ENCODE data around the gene RND1. TPM values are rescaled to one million over a fixed set of nuclear protein-coding genes. Genes with fewer than 3 reads are reported as not detected.
"Not testable (repeated sequence)": the region's sequence is repeated elsewhere in the genome, so short reads cannot be mapped to it uniquely, and the experiment has no call there.

RND1 gene
- total RNA-seq, result not detected in 2 replicates
- 0.19 TPM for polyA plus RNA-seq (2012)

DNA sequence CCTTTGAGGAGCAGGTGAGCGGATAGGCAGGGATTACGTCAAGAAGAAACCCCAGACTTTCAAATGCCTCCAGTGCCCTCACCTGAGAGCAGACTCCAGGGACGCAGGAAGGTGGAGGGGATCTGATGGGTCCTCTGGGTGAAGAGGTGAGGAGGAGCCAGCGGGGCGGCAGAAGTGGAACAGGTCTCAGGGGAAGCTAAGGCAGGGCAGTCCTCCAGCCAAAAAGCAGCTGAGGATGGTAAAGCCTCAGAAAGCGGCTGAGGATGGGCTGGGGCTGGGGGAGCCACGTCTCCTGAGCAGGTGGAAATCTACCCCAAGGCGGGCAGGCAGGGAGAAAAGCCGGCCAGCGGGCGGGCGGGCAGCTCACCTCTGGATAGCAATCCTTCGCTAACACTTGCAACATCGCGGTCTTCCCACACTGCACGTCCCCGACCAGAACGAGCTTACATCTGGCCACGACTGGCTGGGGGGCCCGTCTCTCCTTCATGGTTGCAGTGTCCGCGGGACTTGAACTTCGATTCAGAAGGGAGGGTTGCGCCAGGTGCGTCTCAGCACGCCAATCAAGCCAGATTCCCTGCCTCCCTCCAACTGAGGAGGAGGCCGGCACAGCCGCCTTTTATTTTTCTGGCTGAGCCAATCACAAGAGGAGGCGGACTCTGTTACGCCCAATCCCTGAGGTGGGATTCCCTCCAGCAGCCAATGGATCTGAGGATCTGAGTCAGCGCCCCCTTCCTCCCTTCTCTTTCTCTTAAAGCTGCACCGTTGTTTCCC, at the start of gene RND1:
TSS of gene RND1 (minus strand) at position 590 of the 771 bp plus-strand sequence. CDS start at position 487, 103 bp downstream.
- DNase-seq (ENCODE audit: low read depth), result peak; percentile 92

DNA sequence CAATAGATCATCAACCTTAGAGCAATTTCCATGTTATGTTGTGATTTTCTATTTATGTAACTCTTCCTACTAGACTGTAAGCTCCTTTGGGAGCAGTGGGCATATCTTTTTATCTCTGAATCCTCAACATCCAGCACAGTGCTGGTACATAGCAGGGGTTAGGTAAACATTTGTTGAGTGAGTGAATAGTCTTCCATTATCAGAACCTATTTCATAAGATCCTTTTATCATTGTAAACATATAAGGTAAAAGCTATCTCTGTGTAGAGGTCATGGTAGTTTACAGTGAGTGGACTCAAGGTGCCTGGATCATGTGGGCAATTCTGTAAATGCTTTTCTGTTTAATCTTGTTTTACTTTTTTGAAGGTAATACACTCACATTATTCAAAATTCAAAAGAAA, 44.5 kb upstream of the RND1 start:
- no peak for DNase-seq (ENCODE audit: low read depth)

DNA sequence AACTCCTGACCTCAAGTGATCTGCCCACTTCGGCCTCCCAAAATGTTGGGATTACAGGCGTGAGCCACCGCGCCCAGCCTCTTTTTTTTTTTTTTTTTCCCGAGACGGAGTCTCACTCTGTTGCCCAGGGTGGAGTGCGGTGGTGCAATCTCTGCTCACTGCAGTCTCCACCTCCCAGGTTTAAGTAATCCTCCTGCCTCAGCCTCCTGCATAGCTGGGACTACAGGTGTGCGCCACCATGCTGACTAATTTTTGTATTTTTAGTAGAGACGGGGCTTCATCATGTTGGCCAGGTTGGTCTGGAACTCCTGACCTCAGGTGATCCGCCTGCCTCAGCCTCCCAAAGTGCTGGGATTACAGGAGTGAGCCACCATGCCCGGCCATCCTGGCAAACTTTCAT, 44.0 kb upstream of the RND1 start:
- DNase-seq (ENCODE audit: low read depth), result not testable (repeated sequence)

DNA sequence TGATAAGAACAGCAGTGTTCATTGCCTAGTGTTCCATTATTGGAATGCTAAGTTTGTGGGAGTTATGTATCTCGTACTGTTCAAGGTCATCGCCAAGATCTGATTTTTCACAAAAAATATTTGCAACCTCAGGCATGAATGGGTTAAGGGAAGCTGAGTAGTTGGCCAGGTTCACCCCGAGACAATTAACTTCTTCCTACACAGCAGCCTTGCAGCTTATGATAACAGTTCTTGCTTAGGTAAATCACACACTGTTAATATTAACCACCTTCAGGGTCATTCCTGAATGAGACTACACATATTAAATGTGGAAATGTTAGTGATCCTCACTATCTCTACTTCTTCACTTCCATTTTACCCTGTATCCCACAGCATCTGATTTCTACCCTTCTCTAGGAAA, 41.6 kb upstream of the RND1 start:
- no peak for DNase-seq (ENCODE audit: low read depth)

DNA sequence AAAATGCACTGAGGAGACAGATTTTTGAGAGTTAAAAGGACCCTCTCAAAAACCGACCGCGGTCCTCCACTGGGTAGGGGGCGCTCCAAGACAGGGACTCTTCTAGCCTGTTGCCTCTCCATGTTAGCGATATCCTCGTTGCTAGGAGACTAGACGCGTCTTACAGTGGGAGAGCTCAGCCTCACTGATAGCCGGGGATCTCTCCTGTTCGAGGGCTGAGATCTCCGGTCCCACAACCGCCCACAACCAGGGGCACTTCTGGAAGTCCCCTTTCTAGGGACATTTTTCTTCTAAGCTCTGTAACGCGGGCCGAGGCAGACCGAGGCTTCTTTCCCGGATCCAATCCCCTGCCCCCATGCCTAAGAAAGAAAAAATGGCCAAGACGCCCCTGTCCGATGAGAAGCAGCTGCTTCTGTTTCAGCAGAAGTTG, 38.3 kb upstream of the RND1 start:
- peak; percentile 73 for DNase-seq (ENCODE audit: low read depth)

DNA sequence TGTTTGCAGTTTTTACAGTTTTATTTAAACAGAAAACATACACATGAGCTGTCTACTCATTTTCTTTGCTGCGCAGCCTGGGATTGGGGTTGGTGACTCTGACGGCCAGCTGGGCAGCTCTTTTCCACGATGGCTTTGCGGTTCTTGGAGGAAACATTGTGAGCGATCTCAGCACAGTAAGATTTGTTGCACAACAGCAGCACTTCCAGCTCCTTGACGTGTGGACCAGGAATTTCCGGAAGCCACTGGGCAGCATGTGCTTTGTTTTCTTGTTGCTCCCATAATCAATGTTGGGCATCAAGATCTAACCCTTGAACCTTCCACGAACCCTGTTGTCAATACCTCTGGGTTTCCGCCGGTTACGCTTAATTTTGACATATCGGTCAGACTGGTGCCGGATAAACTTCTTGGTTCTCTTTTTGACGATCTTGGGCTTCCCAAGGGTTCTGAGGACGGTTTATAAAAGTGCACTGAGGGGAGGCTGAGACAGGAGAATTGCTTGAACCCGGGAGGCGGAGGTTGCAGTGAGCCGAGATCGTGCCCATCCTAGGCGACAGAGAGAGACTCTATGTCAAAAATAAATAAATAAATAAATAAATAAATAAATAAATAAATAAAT, 37.8 kb upstream of the RND1 start:
- DNase-seq (ENCODE audit: low read depth), result no peak

DNA sequence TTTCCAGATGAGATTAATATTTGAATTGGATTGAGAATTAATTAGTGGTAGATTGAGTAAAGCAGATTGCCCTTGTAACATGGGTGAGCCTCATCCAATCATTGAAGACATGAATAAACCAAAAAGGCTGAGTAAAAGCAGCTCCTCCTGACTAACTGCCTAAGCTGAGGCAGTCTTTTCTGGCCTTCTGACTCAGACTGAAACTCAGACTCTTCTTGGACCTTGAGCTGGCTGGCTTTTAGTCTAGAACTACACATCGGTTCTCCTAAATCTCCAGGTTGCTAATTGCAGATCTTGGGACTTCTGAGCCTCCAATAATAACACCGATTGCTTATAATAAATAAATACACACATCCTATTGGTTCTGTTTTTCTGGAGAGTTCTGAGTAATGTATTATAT, 35.6 kb upstream of the RND1 start:
- DNase-seq (ENCODE audit: low read depth), result no peak

DNA sequence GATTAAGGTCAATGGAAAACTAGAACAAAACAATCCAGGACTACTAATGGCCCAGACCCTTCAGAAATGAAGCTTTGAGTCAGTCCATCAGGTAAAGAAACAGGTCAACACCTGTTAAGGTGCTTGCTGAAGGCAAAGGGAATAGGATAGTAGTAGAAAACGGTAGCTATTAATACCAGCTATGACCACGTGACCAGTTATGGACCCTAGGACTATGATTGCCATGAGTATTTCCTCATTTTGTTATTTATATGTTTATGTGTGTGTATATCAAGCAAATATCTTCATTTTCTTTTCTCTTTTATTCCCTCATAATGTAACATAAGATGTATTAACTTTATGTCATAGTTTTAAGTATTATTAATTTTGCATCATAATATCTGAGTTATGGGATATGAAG, 34.0 kb upstream of the RND1 start:
- no peak for DNase-seq (ENCODE audit: low read depth)

DNA sequence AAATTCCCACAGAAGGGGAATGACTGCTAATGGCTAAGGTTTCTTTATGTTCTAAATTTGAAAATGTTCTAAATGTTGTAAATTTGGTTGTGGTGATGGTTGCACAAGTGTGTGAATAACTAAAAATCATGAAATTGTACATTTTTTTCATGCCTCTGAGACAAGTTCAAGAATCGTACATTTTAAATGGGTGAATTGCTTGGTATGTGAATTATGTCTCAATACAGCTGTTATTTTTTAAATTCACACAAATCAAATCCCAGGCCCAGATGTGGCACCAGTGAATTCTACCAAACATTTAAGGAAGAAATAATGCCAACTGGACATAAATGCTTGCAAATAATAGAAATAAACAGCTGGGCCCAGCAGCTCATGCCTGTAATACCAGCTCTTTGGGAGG, 28.6 kb upstream of the RND1 start:
- peak; percentile 11 for DNase-seq (ENCODE audit: low read depth)

DNA sequence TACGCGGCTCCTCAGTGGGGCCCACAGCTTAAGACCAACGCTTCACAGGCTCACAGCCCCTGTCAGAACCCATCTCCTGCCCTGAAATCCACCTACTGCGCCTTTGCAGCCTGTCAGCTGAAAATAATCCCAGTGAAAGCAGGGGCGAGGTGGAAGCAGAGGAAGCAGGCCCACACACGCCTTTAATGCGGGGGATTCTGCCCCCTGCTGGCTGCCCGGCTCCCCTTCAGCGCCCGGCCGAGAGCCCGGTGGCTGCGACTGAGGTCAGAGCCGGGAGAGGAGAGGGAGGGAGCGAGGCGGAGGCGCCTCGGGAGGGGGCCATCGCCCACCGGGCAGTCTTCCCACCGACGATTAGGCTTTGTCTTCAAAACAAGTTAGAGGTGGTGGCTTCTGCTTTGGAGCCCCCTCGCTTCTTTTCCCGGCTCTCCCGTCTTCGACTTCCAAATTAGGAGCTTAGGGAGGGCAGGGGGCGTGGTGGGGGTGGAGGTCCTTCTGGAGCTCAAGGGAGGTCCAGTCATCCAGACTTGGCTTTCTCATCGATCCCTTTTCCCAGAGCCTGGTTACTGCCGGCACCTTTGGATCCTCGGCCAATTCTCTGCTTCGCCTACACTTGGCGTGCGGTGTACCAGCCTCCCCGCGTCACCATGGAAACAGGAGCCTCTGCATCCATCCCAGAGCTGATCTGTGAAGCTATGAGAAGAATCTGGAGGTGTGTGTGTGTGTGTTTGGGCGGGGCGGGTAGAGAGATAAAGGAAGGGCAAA, 25.2 kb upstream of the RND1 start:
- DNase-seq (ENCODE audit: low read depth), result peak; percentile 71

DNA sequence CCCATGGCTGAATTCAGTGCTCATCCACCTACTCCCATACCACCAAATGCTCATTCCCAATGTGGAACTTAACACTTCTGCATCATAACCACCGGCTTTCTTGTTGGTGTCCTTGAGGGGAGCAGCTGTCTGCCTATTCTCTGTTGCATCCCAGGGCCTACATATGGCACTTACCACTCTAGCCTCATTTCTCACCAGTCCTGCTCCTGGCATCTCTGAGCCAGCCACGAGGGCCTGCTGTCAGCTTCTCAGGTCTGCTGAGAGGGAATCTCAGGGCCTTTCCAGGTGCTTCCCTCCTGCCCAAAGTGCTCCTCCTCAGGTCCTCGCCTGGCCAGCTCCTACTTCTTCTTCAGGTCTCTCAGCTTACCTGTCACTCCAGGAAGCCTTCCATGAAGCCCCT, 24.0 kb upstream of the RND1 start:
- DNase-seq (ENCODE audit: low read depth), result no peak

DNA sequence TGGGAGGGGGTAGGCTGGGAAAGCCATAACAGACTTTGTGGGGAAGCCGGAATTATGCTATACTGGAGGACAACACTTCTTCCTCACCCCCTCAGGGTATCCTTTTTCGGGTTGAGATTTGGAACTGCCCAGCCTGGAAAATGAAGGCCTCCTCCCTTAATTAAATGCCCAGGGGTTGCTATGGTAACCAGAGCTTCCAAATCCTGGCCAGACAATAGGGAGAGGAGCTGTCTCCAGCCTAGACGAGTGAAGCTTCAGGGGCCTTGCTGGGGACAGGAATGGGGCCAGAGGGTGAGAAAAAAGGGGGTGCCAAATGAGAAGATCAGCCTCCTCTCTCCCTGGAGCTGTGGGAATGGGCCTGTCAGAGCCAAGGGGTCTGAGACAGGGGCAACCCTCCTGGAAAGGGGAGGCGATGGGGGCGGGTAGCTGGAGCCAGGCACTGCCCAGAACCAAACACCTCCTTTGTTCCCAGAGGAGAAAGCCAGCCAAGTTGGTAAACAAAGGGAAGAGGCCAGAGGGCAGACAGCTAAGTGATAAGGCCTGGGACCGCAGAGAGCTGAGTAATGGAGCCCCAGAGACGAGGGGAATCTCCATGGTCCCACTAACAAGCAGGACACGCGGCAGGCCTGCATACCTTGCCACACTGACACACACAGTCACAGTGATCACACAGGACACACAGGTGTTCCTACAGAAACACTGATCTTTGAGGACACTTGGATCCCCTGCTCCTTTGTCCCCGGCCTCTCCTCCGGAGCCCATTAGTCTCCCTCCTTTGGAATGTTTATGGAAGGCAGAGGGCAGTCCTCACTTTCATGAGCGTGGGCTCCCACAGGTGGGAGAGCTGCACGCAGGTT, 17.9 kb upstream of the RND1 start:
- no peak for DNase-seq (ENCODE audit: low read depth)

DNA sequence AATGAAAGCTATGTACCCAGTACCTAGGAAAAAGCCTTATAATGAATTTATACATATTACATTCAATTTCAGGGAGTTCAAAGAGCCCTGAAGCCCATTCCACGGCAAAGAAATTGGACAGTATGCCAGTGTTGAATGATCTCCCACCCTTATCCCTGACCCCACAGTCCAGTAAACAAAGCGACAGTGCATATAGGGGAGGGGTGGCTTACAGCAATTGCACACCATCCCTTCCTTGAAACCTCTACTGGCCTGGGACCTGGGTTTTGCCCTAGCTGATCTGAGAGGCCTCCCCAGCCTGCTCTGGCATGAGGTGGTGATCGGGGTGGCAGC, 17.3 kb upstream of the RND1 start:
- no peak for DNase-seq (ENCODE audit: low read depth)

DNA sequence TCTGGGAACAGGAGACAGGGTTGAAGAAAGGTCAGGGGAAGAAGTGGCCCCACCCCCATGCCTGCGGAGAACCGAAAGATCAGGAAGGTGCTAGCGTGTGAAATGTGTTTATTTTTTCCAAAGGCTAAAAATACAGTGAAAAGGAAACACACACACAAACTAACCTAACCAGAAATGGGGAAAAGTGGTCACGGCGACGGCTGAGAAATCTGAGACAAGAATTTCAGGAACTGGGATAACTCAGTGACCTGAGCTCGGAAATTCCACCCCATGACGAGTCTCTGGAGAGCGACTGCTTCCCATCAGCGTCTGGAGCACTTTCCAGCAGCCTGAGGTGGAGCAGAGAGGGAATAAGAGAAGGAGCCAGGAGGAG, 16.6 kb upstream of the RND1 start:
- no peak for DNase-seq (ENCODE audit: low read depth)

DNA sequence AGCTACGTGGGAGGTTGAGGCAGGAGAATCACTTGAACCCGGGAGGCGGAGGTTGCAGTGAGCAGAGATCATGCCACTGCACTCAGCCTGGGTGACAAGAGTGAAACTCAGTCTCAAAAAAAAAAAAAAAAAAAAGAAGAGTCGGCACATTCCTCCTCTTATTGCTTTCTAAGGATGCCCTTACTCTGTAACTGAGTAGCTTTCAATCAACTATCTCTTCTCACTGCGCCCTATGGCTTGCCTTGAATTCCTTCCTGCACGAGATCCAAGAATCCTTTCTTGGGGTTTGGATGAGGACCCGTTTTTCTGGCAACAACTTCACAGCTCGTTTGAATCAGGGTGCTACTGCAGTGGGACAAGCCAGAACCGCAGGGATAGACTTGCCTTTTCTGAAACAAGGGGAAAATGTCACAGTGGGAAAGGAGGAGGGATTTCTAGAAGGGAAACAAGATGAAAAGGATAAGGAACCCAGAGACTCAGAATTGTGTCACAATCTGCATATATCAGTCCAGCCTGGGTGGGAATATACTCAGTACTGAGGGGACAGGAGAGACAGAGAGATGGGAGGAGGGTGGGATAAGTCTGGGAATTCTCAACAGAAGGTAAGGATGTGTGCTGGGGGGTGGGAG, 16.1 kb upstream of the RND1 start:
- no peak for DNase-seq (ENCODE audit: low read depth)

DNA sequence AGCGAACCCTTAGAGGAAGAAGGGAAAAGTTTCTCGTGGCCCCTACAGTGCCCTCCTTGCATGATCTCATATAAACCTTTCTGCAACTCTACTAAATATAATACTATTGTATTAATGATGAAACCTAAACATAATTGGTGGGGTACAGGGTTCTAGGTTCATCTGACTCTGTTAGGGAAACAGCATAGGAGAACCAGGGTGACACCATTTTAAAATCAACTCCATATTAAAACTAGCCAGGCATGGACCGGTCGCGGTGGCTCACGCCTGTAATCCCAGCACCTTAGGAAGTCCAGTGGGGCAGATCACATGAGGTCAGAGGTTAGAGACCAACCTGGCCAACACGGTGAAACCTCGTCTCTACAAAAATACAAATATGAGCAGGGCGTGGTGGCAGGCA, 15.0 kb upstream of the RND1 start:
- no peak for DNase-seq (ENCODE audit: low read depth)

DNA sequence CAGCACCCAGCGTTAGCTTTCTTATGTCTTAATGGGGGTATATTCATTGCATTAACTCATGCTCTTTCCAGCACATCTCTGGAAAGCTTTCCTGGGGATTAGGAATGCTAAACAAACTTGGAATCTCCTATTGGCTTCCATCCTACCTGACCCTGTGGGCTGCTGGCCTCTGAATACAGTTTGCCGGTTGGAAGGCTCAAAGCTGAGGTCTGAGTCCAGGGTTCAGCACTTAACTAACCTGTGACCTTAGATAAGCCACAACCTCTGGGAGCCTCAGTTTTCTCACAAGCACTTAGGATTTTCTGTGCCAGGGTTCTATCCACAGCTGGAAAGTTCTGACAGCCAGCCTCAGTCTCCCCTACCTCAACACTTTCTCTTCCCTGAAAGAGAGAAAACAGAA, 12.9 kb upstream of the RND1 start:
- no peak for DNase-seq (ENCODE audit: low read depth)

DNA sequence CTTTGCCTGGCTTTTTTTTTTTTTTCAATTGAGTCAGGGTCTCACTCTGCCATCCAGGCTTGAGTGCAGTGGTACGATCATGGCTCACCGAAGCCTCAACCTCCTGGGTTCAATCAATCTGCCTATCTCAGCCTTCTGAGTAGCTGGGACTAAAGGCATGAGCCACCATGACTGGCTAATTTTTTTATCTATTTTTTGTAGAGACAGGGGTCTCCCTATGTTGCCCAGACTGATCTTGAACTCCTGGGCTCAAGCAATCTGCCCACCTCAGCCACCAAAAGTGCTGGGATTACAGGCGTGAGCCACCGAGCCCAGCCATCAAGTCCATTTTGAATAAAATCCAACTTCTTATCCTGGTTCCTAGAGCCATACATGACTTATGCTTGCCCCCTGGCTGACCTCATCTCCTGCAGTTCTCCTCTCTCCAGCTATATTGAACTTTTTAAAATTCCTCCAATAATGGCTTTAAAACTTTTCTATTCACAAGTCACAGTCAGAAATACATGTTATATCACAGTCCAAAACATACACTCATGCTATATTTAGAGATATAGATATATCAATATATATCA, 10.4 kb upstream of the RND1 start:
- no peak for DNase-seq (ENCODE audit: low read depth)

DNA sequence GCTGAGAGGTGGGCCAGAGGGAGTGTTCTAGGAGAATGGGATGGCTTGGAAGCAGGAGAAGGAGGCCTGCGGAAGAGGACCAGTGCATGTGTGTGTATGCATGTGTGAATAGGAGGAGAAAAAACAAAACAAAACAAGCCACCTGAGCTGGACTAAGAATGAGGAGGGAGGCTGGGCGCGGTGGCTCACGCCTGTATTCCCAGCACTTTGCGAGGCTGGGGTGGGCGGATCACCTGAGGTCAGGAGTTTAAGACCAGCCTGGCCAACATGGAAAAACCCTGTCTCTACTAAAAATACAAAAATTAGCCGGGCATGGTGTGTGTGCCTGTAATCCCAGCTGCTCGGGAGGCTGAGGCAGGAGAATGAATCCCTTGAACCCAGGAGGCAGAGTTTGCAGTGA, 7.9 kb upstream of the RND1 start:
- not testable (repeated sequence) for DNase-seq (ENCODE audit: low read depth)

DNA sequence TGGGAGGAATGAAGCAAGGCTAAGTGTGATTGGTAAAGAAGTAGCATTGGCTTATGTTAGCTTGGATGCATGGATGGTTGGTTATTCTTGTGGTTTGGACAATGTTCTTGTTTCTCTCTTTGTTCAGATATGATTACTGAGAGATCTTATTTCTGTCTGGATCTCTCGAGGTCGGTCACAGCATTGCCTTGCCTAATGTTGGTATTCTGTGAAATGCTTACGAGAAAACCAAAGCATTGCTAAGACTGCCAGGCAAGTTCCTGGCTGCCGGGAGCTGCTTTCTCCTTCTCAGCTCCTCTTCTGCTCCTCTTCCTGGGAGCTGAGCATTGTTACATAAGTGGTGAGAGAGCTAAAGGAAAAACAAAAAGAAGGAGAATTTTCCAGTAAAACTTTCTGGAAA, 7.4 kb upstream of the RND1 start:
- DNase-seq (ENCODE audit: low read depth), result no peak

DNA sequence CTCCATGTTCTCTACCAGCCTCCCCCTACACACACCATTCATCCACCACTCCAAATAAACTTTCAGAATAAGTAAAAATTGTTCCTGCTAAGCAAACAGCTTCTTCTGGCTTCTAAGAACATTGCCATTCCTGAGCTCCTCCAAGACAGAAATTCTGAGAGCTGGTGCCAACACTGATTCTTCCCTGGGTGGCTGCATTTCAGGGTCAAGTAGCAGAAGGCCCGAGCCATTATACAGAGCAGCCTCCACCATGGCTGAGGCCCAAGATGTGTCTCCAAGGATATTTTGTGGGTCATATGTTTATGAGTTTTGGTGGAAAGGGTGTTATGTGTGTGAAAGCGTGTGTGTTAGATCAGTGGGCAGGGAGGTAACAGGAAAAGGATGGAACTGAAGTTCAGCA, 3.5 kb upstream of the RND1 start:
- DNase-seq (ENCODE audit: low read depth), result no peak

Data from myocyte (in vitro differentiated cells).